ENCODE data around the gene MATR3. TPM values are rescaled to one million over a fixed set of nuclear protein-coding genes. Genes with fewer than 3 reads are reported as not detected.

MATR3 gene
- total and polyA plus RNA-seq, 4 donors, result 38.4 to 111 (median 69.7) TPM

DNA sequence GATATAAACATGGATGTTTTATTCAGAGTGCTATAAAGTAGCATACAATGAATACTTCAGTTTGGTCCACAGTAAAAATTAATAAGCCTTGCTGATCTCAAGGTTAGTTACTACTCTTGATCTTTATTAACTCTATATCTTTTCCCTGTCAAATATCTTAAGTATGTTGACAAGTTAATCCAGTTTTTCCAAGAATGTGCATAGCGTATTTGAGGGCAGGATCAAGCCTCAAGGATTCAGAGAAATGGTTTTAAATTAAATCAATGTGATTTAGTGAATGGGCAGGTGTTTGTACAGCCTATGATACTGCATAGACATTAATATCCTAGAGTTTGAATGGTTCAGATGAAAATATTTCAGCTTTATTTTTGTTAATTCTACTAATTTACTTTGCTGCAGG lies 20.7 kb downstream of the MATR3 start:
- H3K9me3 ChIP-seq (ENCODE audit: control insufficient read depth in 4 of 4, low read length in 3 of 4), result no peaks in the 10 kb centered on the region
- DNase-seq (ENCODE audit: low spot score), result no peak

DNA sequence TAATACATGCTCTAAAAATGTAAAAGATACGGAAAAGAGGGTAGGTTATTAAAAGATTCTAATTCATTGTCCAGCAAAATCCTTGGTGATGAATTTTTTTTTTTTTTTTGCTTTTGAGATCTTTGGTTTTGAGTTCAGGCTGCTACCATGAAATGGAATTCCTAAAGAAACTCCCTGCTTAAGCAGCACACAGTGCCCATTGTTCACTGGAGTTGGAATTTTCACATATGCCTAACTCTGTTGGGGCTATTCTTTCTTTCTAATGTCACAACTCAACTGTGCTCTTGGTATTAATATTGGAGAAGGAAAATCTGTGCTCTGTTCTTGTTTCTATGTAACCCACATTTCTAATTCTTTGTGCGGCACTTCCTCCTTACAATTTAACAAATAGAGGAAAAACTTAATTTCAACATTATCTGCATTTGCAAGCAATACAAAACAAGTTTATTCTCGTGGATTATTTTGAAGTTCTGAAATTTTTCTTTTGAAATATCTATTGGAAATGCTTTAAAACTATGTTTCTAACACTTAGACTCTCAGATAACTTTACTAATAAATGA lies 21.6 kb downstream of the MATR3 start:
- no peak for DNase-seq (ENCODE audit: low spot score)
- peaks cover 0 to 16% (median 4%) of the 10 kb centered on the region in 4 donors for H3K4me1 ChIP-seq (ENCODE audit: control insufficient read depth in 4 of 4, insufficient read depth in 4 of 4, low read length in 3 of 4)
- H3K9me3 ChIP-seq (ENCODE audit: control insufficient read depth in 4 of 4, low read length in 3 of 4), result no peaks in the 10 kb centered on the region
- H3K9ac ChIP-seq (ENCODE audit: low read depth in 1 of 2, low read length in 2 of 2), result no peak overlapping the region
- no peak overlapping the region for H3K27ac ChIP-seq (ENCODE audit: low read depth in 1 of 2, low read length in 2 of 2)
- H3K27me3 ChIP-seq (ENCODE audit: control insufficient read depth in 4 of 4, insufficient read depth in 4 of 4, low read length in 3 of 4), result no peaks in the 10 kb centered on the region
- 81% methylated on average over 3 of the region's 3 CpGs for WGBS
- H3K4me3 ChIP-seq (ENCODE audit: low read depth in 1 of 3, low read length in 3 of 3), result no peak overlapping the region
- H3K36me3 ChIP-seq (ENCODE audit: control insufficient read depth in 4 of 4, insufficient read depth in 3 of 4, low read depth in 1 of 4, low read length in 3 of 4), result peaks cover 12 to 35% (median 27%) of the 10 kb centered on the region in 4 donors
- TF ChIP-seq, protein P1, sequence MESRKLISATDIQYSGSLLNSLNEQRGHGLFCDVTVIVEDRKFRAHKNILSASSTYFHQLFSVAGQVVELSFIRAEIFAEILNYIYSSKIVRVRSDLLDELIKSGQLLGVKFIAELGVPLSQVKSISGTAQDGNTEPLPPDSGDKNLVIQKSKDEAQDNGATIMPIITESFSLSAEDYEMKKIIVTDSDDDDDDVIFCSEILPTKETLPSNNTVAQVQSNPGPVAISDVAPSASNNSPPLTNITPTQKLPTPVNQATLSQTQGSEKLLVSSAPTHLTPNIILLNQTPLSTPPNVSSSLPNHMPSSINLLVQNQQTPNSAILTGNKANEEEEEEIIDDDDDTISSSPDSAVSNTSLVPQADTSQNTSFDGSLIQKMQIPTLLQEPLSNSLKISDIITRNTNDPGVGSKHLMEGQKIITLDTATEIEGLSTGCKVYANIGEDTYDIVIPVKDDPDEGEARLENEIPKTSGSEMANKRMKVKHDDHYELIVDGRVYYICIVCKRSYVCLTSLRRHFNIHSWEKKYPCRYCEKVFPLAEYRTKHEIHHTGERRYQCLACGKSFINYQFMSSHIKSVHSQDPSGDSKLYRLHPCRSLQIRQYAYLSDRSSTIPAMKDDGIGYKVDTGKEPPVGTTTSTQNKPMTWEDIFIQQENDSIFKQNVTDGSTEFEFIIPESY (IDR thresholded peaks at IDR 0.05), result no peak
- TF ChIP-seq JUND (IDR thresholded peaks at IDR 0.05) (no peak), RAD21 (IDR thresholded peaks at IDR 0.05) (no peak), HNF4G (IDR thresholded peaks at IDR 0.05) (no peak), FOXA2 (IDR thresholded peaks at IDR 0.05) (no peak), HNF4A (conservative IDR thresholded peaks at IDR 0.05) (no peak), NR2F2 (IDR thresholded peaks at IDR 0.05) (no peak), SP1 (IDR thresholded peaks at IDR 0.05) (no peak), FOXA1 (IDR thresholded peaks at IDR 0.05) (no peak), YY1 (IDR thresholded peaks at IDR 0.05) (no peak), TAF1 (conservative IDR thresholded peaks at IDR 0.05) (no peak), EGR1 (IDR thresholded peaks at IDR 0.05; ENCODE audit: low read depth in 2 of 2) (no peak), RXRA (IDR thresholded peaks at IDR 0.05) (no peak)
- TF ChIP-seq, protein P2, sequence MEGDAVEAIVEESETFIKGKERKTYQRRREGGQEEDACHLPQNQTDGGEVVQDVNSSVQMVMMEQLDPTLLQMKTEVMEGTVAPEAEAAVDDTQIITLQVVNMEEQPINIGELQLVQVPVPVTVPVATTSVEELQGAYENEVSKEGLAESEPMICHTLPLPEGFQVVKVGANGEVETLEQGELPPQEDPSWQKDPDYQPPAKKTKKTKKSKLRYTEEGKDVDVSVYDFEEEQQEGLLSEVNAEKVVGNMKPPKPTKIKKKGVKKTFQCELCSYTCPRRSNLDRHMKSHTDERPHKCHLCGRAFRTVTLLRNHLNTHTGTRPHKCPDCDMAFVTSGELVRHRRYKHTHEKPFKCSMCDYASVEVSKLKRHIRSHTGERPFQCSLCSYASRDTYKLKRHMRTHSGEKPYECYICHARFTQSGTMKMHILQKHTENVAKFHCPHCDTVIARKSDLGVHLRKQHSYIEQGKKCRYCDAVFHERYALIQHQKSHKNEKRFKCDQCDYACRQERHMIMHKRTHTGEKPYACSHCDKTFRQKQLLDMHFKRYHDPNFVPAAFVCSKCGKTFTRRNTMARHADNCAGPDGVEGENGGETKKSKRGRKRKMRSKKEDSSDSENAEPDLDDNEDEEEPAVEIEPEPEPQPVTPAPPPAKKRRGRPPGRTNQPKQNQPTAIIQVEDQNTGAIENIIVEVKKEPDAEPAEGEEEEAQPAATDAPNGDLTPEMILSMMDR (IDR thresholded peaks at IDR 0.05; ENCODE audit: low read depth, low read length, missing input control), result no peak
- TF ChIP-seq, protein P3, sequence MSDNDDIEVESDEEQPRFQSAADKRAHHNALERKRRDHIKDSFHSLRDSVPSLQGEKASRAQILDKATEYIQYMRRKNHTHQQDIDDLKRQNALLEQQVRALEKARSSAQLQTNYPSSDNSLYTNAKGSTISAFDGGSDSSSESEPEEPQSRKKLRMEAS (IDR thresholded peaks at IDR 0.05), result no peak

More for the DNA sequence above, 20.7 kb downstream of the MATR3 start:
- H3K27me3 ChIP-seq (ENCODE audit: control insufficient read depth in 4 of 4, insufficient read depth in 4 of 4, low read length in 3 of 4), result no peaks in the 10 kb centered on the region
- WGBS, result 93% methylated on average over 1 of the region's 1 CpG
- H3K27ac ChIP-seq (ENCODE audit: low read depth in 1 of 2, low read length in 2 of 2), result no peak overlapping the region
- H3K36me3 ChIP-seq (ENCODE audit: control insufficient read depth in 4 of 4, insufficient read depth in 3 of 4, low read depth in 1 of 4, low read length in 3 of 4), result peaks cover 10 to 32% (median 25%) of the 10 kb centered on the region in 4 donors
- H3K9ac ChIP-seq (ENCODE audit: low read depth in 1 of 2, low read length in 2 of 2), result no peak overlapping the region
- peaks cover 0 to 21% (median 4%) of the 10 kb centered on the region in 4 donors for H3K4me1 ChIP-seq (ENCODE audit: control insufficient read depth in 4 of 4, insufficient read depth in 4 of 4, low read length in 3 of 4)
- TF ChIP-seq YY1 (IDR thresholded peaks at IDR 0.05) (no peak), HNF4G (IDR thresholded peaks at IDR 0.05) (no peak), GABPA (IDR thresholded peaks at IDR 0.05 in 1 of 2, conservative IDR thresholded peaks at IDR 0.05 in 1 of 2) (no peak), EGR1 (IDR thresholded peaks at IDR 0.05; ENCODE audit: low read depth in 2 of 2) (no peak), JUND (IDR thresholded peaks at IDR 0.05) (no peak), RXRA (IDR thresholded peaks at IDR 0.05) (no peak), RAD21 (IDR thresholded peaks at IDR 0.05) (no peak), HNF4A (conservative IDR thresholded peaks at IDR 0.05) (no peak), NR2F2 (IDR thresholded peaks at IDR 0.05) (no peak), FOXA1 (IDR thresholded peaks at IDR 0.05) (no peak), FOXA2 (IDR thresholded peaks at IDR 0.05) (no peak), TAF1 (conservative IDR thresholded peaks at IDR 0.05) (no peak)
- TF ChIP-seq, protein P1 (IDR thresholded peaks at IDR 0.05), result no peak
- TF ChIP-seq, protein P3 (IDR thresholded peaks at IDR 0.05), result no peak
- TF ChIP-seq, protein P4, sequence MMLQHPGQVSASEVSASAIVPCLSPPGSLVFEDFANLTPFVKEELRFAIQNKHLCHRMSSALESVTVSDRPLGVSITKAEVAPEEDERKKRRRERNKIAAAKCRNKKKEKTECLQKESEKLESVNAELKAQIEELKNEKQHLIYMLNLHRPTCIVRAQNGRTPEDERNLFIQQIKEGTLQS (IDR thresholded peaks at IDR 0.05), result no peak
- TF ChIP-seq, protein P5, sequence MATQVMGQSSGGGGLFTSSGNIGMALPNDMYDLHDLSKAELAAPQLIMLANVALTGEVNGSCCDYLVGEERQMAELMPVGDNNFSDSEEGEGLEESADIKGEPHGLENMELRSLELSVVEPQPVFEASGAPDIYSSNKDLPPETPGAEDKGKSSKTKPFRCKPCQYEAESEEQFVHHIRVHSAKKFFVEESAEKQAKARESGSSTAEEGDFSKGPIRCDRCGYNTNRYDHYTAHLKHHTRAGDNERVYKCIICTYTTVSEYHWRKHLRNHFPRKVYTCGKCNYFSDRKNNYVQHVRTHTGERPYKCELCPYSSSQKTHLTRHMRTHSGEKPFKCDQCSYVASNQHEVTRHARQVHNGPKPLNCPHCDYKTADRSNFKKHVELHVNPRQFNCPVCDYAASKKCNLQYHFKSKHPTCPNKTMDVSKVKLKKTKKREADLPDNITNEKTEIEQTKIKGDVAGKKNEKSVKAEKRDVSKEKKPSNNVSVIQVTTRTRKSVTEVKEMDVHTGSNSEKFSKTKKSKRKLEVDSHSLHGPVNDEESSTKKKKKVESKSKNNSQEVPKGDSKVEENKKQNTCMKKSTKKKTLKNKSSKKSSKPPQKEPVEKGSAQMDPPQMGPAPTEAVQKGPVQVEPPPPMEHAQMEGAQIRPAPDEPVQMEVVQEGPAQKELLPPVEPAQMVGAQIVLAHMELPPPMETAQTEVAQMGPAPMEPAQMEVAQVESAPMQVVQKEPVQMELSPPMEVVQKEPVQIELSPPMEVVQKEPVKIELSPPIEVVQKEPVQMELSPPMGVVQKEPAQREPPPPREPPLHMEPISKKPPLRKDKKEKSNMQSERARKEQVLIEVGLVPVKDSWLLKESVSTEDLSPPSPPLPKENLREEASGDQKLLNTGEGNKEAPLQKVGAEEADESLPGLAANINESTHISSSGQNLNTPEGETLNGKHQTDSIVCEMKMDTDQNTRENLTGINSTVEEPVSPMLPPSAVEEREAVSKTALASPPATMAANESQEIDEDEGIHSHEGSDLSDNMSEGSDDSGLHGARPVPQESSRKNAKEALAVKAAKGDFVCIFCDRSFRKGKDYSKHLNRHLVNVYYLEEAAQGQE (IDR thresholded peaks at IDR 0.05), result no peak
- H3K4me3 ChIP-seq (ENCODE audit: low read depth in 1 of 3, low read length in 3 of 3), result no peak overlapping the region

Measured in liver (tissue), 9 donors.